ENCODE results near the gene CRKL.
"Not testable (repeated sequence)": the region's sequence is repeated elsewhere in the genome, so short reads cannot be mapped to it uniquely, and the experiment has no call there.

- TF ChIP-seq CTCF (conservative IDR thresholded peaks at IDR 0.05; ENCODE audit: low read length); EZH2phosphoT487 (IDR thresholded peaks at IDR 0.05; ENCODE audit: borderline replicate concordance): not testable (repeated sequence)
Measured at GRCh38 chr22:20930435-20930834, 13.2 kb downstream of the CRKL start.

Measured in Loucy (cell line).